ENCODE measurements around the gene YIPF3. TPM values are rescaled to one million over a fixed set of nuclear protein-coding genes. Genes with fewer than 3 reads are reported as not detected.

The YIPF3 gene
- total RNA-seq, 5 donors from 2014 or later (not counting 1 experiment from before 2014, with no cell fraction given), result 43.7 to 85.0 (median 80.0) TPM

- Mint-ChIP-seq H3K4me3 (no peak overlapping the region), H3K9me3 (no peaks in the 10 kb centered on the region), H3K36me3 (peaks cover 28% of the 10 kb centered on the region), H3K27ac (peak overlapping the region in 1 of 2 donors; percentile 16), H3K4me1 (peaks cover 32 to 37% (median 33%) of the 10 kb centered on the region in 3 donors), H3K27me3 (no peaks in the 10 kb centered on the region)
- Histone ChIP-seq H3K9me3 (no peaks in the 10 kb centered on the region), H3K27me3 (replicated peaks in 1 of 2; ENCODE audit: control insufficient read depth in 2 of 2, extremely low read depth in 1 of 2, insufficient read depth in 2 of 2, low read length in 1 of 2) (no peaks in the 10 kb centered on the region), H3K36me3 (ENCODE audit: control insufficient read depth in 2 of 2, extremely low read depth in 1 of 2, insufficient read depth in 1 of 2, low read length in 1 of 2) (peaks cover 7 to 41% of the 10 kb centered on the region in 2 donors), H3K4me1 (ENCODE audit: control insufficient read depth in 1 of 2, extremely low read depth in 1 of 2, insufficient read depth in 2 of 2, low read length in 2 of 2) (peaks cover 4 to 36% of the 10 kb centered on the region in 2 experiments), H3K27ac (ENCODE audit: low read length) (no peak overlapping the region), H3K4me3 (ENCODE audit: control insufficient read depth in 1 of 2, extremely low read depth in 1 of 2, low read length in 1 of 2) (no peak overlapping the region)
- ChIA-PET POLR2A (no interaction called here), CTCF (interaction anchor here (0.6 to 1.1 kb wide), 3 partner anchors 10 to 242 kb away, joined by 3 read pairs; no protein-coding TSS in a partner anchor)
- ATAC-seq (replicated peaks in 1 of 4), result peak in 1 of 4 experiments; percentile 27
- 90% methylated on average over 8 of the region's 18 CpGs for WGBS (ENCODE audit: insufficient coverage)
- DNase-seq, result peak in 3 of 35 experiments; percentile 20 to 43 (median 26)
These were observed 20.2 kb downstream of the YIPF3 start for GRCh38 chr6:43496370-43497128.

GRCh38 chr6:43495409-43495941, 21.3 kb downstream of the YIPF3 start:
- H3K4me3 Mint-ChIP-seq, result peak overlapping the region in 2 of 3 donors; percentile 46 to 57

GRCh38 chr6:43494766-43495165, 22.0 kb downstream of the YIPF3 start:
- H3K27me3 ChIP-seq (replicated peaks in 1 of 2; ENCODE audit: control insufficient read depth in 2 of 2, extremely low read depth in 1 of 2, insufficient read depth in 2 of 2, low read length in 1 of 2), result no peaks in the 10 kb centered on the region
- peaks cover 36 to 44% (median 36%) of the 10 kb centered on the region in 3 donors for H3K4me1 Mint-ChIP-seq
- peak overlapping the region in 1 of 3 donors; percentile 57 for H3K4me3 Mint-ChIP-seq
- peak overlapping the region; percentile 53 for H3K27ac ChIP-seq (ENCODE audit: low read length)
- H3K9me3 ChIP-seq, result no peaks in the 10 kb centered on the region
- H3K36me3 ChIP-seq (ENCODE audit: control insufficient read depth in 2 of 2, extremely low read depth in 1 of 2, insufficient read depth in 1 of 2, low read length in 1 of 2), result peaks cover 7 to 29% of the 10 kb centered on the region in 2 donors
- 100% methylated on average over 3 of the region's 4 CpGs for WGBS (ENCODE audit: insufficient coverage)
- no peak for DNase-seq
- H3K27ac Mint-ChIP-seq, result peak overlapping the region; percentile 90 to 93
- H3K4me1 ChIP-seq (ENCODE audit: control insufficient read depth in 1 of 2, extremely low read depth in 1 of 2, insufficient read depth in 2 of 2, low read length in 2 of 2), result peaks cover 4 to 36% of the 10 kb centered on the region in 2 experiments
- no peak for ATAC-seq (replicated peaks in 1 of 4)
- H3K4me3 ChIP-seq (ENCODE audit: control insufficient read depth in 1 of 2, extremely low read depth in 1 of 2, low read length in 1 of 2), result no peak overlapping the region
- H3K27me3 Mint-ChIP-seq, result no peaks in the 10 kb centered on the region
- peaks cover 20% of the 10 kb centered on the region for H3K36me3 Mint-ChIP-seq
- no peaks in the 10 kb centered on the region for H3K9me3 Mint-ChIP-seq
- CTCF ChIA-PET, result no interaction called here
- POLR2A ChIA-PET, result no interaction called here

More at GRCh38 chr6:43495409-43495941, 21.3 kb downstream of the YIPF3 start:
- 92% methylated on average over 2 of the region's 4 CpGs for WGBS (ENCODE audit: insufficient coverage)
- Mint-ChIP-seq H3K4me1 (peaks cover 32 to 37% (median 33%) of the 10 kb centered on the region in 3 donors), H3K27me3 (no peaks in the 10 kb centered on the region), H3K36me3 (peaks cover 20% of the 10 kb centered on the region), H3K9me3 (no peaks in the 10 kb centered on the region), H3K27ac (peak overlapping the region; percentile 90 to 93)
- H3K4me3 ChIP-seq (ENCODE audit: control insufficient read depth in 1 of 2, extremely low read depth in 1 of 2, low read length in 1 of 2), result no peak overlapping the region
- peaks cover 7 to 31% of the 10 kb centered on the region in 2 donors for H3K36me3 ChIP-seq (ENCODE audit: control insufficient read depth in 2 of 2, extremely low read depth in 1 of 2, insufficient read depth in 1 of 2, low read length in 1 of 2)
- peaks cover 4 to 36% of the 10 kb centered on the region in 2 experiments for H3K4me1 ChIP-seq (ENCODE audit: control insufficient read depth in 1 of 2, extremely low read depth in 1 of 2, insufficient read depth in 2 of 2, low read length in 2 of 2)
- peak overlapping the region; percentile 53 for H3K27ac ChIP-seq (ENCODE audit: low read length)
- ATAC-seq (replicated peaks in 1 of 4) (peak; percentile 79 to 87 (median 84)), DNase-seq (peak in 22 of 35 experiments; percentile 22 to 59 (median 30))
- H3K27me3 ChIP-seq (replicated peaks in 1 of 2; ENCODE audit: control insufficient read depth in 2 of 2, extremely low read depth in 1 of 2, insufficient read depth in 2 of 2, low read length in 1 of 2), result no peaks in the 10 kb centered on the region
- ChIA-PET POLR2A (no interaction called here), CTCF (interaction anchor here (0.6 to 1.0 kb wide), 2 partner anchors 11 to 18 kb away, joined by 3 to 5 read pairs; partner anchors contain the start of gene TJAP1 (in 1 of the 2))
- no peaks in the 10 kb centered on the region for H3K9me3 ChIP-seq

- 100% methylated on average over 2 of the region's 6 CpGs for WGBS (ENCODE audit: insufficient coverage)
- H3K27me3 Mint-ChIP-seq, result no peaks in the 10 kb centered on the region
- ChIA-PET CTCF (interaction anchor here in 1 of 2 donors (0.6 to 1.6 kb wide), 2 partner anchors 11 to 79 kb away, joined by 3 read pairs; no protein-coding TSS in a partner anchor), POLR2A (no interaction called here)
- Histone ChIP-seq H3K27ac (ENCODE audit: low read length) (no peak overlapping the region), H3K27me3 (replicated peaks in 1 of 2; ENCODE audit: control insufficient read depth in 2 of 2, extremely low read depth in 1 of 2, insufficient read depth in 2 of 2, low read length in 1 of 2) (no peaks in the 10 kb centered on the region), H3K36me3 (ENCODE audit: control insufficient read depth in 2 of 2, extremely low read depth in 1 of 2, insufficient read depth in 1 of 2, low read length in 1 of 2) (peaks cover 4 to 24% of the 10 kb centered on the region in 2 donors), H3K4me3 (ENCODE audit: control insufficient read depth in 1 of 2, extremely low read depth in 1 of 2, low read length in 1 of 2) (no peak overlapping the region), H3K9me3 (no peaks in the 10 kb centered on the region), H3K4me1 (ENCODE audit: control insufficient read depth in 1 of 2, extremely low read depth in 1 of 2, insufficient read depth in 2 of 2, low read length in 2 of 2) (peaks cover 4 to 40% of the 10 kb centered on the region in 2 experiments)
- ATAC-seq (replicated peaks in 1 of 4), result no peak
- DNase-seq, result no peak
- H3K4me3 Mint-ChIP-seq, result no peak overlapping the region
- H3K4me1 Mint-ChIP-seq, result peaks cover 36 to 45% (median 36%) of the 10 kb centered on the region in 3 donors
- no peaks in the 10 kb centered on the region for H3K9me3 Mint-ChIP-seq
- peaks cover 16% of the 10 kb centered on the region for H3K36me3 Mint-ChIP-seq
- peak overlapping the region; percentile 81 to 84 for H3K27ac Mint-ChIP-seq
These were observed 22.4 kb downstream of the YIPF3 start for GRCh38 chr6:43494321-43494720.

- no peak overlapping the region for H3K4me3 Mint-ChIP-seq
These were observed 22.9 kb downstream of the YIPF3 start for GRCh38 chr6:43493833-43494232.

GRCh38 chr6:43493230-43493629, 23.5 kb downstream of the YIPF3 start:
- Histone ChIP-seq H3K27ac (ENCODE audit: low read length) (no peak overlapping the region), H3K4me1 (ENCODE audit: control insufficient read depth in 1 of 2, extremely low read depth in 1 of 2, insufficient read depth in 2 of 2, low read length in 2 of 2) (peaks cover 4 to 44% of the 10 kb centered on the region in 2 experiments), H3K4me3 (ENCODE audit: control insufficient read depth in 1 of 2, extremely low read depth in 1 of 2, low read length in 1 of 2) (no peak overlapping the region), H3K27me3 (replicated peaks in 1 of 2; ENCODE audit: control insufficient read depth in 2 of 2, extremely low read depth in 1 of 2, insufficient read depth in 2 of 2, low read length in 1 of 2) (no peaks in the 10 kb centered on the region), H3K36me3 (ENCODE audit: control insufficient read depth in 2 of 2, extremely low read depth in 1 of 2, insufficient read depth in 1 of 2, low read length in 1 of 2) (peaks cover 3 to 19% of the 10 kb centered on the region in 2 donors), H3K9me3 (no peaks in the 10 kb centered on the region)
- 100% methylated on average over 1 of the region's 2 CpGs for WGBS (ENCODE audit: insufficient coverage)
- Mint-ChIP-seq H3K27me3 (no peaks in the 10 kb centered on the region), H3K4me3 (no peak overlapping the region), H3K27ac (peak overlapping the region; percentile 24 to 81), H3K36me3 (peaks cover 9% of the 10 kb centered on the region), H3K9me3 (no peaks in the 10 kb centered on the region), H3K4me1 (peaks cover 36 to 54% (median 41%) of the 10 kb centered on the region in 3 donors)
- DNase-seq (no peak), ATAC-seq (replicated peaks in 1 of 4) (no peak)
- POLR2A ChIA-PET, result interaction anchor here in 1 of 2 donors (1.3 kb wide), 1 partner anchor 15 kb away, joined by 3 read pairs; no protein-coding TSS in a partner anchor
- CTCF ChIA-PET, result interaction anchor here (0.6 to 1.6 kb wide), 3 partner anchors 12 to 64 kb away, joined by 3 to 4 read pairs (median 3); no protein-coding TSS in a partner anchor

More at GRCh38 chr6:43493833-43494232, 22.9 kb downstream of the YIPF3 start:
- Histone ChIP-seq H3K27ac (ENCODE audit: low read length) (no peak overlapping the region), H3K36me3 (ENCODE audit: control insufficient read depth in 2 of 2, extremely low read depth in 1 of 2, insufficient read depth in 1 of 2, low read length in 1 of 2) (peaks cover 3 to 24% of the 10 kb centered on the region in 2 donors), H3K4me3 (ENCODE audit: control insufficient read depth in 1 of 2, extremely low read depth in 1 of 2, low read length in 1 of 2) (no peak overlapping the region), H3K4me1 (ENCODE audit: control insufficient read depth in 1 of 2, extremely low read depth in 1 of 2, insufficient read depth in 2 of 2, low read length in 2 of 2) (peaks cover 4 to 44% of the 10 kb centered on the region in 2 experiments), H3K27me3 (replicated peaks in 1 of 2; ENCODE audit: control insufficient read depth in 2 of 2, extremely low read depth in 1 of 2, insufficient read depth in 2 of 2, low read length in 1 of 2) (no peaks in the 10 kb centered on the region), H3K9me3 (no peaks in the 10 kb centered on the region)
- CTCF ChIA-PET, result interaction anchor here in 1 of 2 donors (0.6 to 1.6 kb wide), 2 partner anchors 11 to 78 kb away, joined by 3 read pairs; no protein-coding TSS in a partner anchor
- no peaks in the 10 kb centered on the region for H3K9me3 Mint-ChIP-seq
- POLR2A ChIA-PET, result no interaction called here
- no peaks in the 10 kb centered on the region for H3K27me3 Mint-ChIP-seq
- H3K36me3 Mint-ChIP-seq, result peaks cover 11% of the 10 kb centered on the region
- WGBS (ENCODE audit: insufficient coverage), result 94% methylated on average over 2 of the region's 7 CpGs
- DNase-seq, result no peak
- peak overlapping the region; percentile 81 to 84 for H3K27ac Mint-ChIP-seq
- H3K4me1 Mint-ChIP-seq, result peaks cover 36 to 50% (median 36%) of the 10 kb centered on the region in 3 donors
- ATAC-seq (replicated peaks in 1 of 4), result no peak
